Lung (tissue), 12 donors: ENCODE measurements around the gene FAM3A. TPM values are rescaled to one million over a fixed set of nuclear protein-coding genes. Genes with fewer than 3 reads are reported as not detected.

Experiments used
- ATAC-seq: fragments of 200-7000 bp; cut with Tn5 transposase; one replicate; pipeline ENCODE4 v1.9.1; 2020; ENCODE audit warnings: moderate number of reproducible peaks; ENCODE audit not compliant: insufficient read depth, low FRiP score
- DNase-seq, 3 donors: peaks; one replicate each; pipeline ENCODE4 v3.0.0-alpha.2; 2013 to 2017
- H3K27ac ChIP-seq, 2 donors: one replicate each; pipeline ENCODE4 v1.5.1; 2013; ENCODE audit warnings: mild to moderate bottlenecking in 2 of 2, moderate library complexity in 2 of 2, control low read depth in 1 of 2, inconsistent platforms in 1 of 2, low read depth in 1 of 2, low read length in 1 of 2
- H3K27me3 ChIP-seq, 3 donors: one replicate each; pipeline ENCODE4 v1.5.1; 2013; ENCODE audit warnings: low read length in 2 of 3; ENCODE audit not compliant: control insufficient read depth in 3 of 3, insufficient read depth in 3 of 3
- H3K36me3 ChIP-seq, 4 donors: one replicate each; pipeline ENCODE4 v1.5.1; 2013; ENCODE audit warnings: low read length in 4 of 4, mild to moderate bottlenecking in 1 of 4, moderate library complexity in 1 of 4; ENCODE audit not compliant: control insufficient read depth in 4 of 4, insufficient read depth in 4 of 4
- H3K4me1 ChIP-seq, 5 donors: one replicate each; pipeline ENCODE4 v1.5.1; 2013; ENCODE audit warnings: low read length in 5 of 5, mild to moderate bottlenecking in 2 of 5, moderate library complexity in 1 of 5; ENCODE audit not compliant: control insufficient read depth in 5 of 5, insufficient read depth in 5 of 5
- H3K4me3 ChIP-seq: one replicate; pipeline ENCODE4 v1.5.1; 2013; ENCODE audit warnings: mild to moderate bottlenecking, control low read depth, moderate library complexity
- H3K9ac ChIP-seq, 2 donors: one replicate each; pipeline ENCODE4 v1.5.1; 2013; ENCODE audit warnings: low read length in 2 of 2, control low read depth in 1 of 2; ENCODE audit not compliant: insufficient read depth in 1 of 2
- H3K9me3 ChIP-seq, 4 donors: one replicate each; pipeline ENCODE4 v1.5.1; 2013; ENCODE audit warnings: low read length in 3 of 4, mild to moderate bottlenecking in 1 of 4, moderate library complexity in 1 of 4; ENCODE audit not compliant: control insufficient read depth in 4 of 4, insufficient read depth in 3 of 4
- WGBS, 2 donors: extraction: QIAGEN DNeasy Blood & Tissue Kit; methylation state at CpG; one replicate each; pipeline ENCODE4 v1.1.7; 2013; 5-methylcytosine and 5-hydroxymethylcytosine counted together
- polyA plus RNA-seq, 2 donors: library from polyadenylated mRNA; stranded (reverse); fragments of 200-250 nt; gene quantifications; one replicate each; pipeline ENCODE4 v1.2.1, GENCODE V29; 2013
- total RNA-seq, 2 donors: library from RNA; depleted of rRNA in 1 of 2; stranded (reverse); fragments of >200 nt in 1 of 2; gene quantifications; one replicate each; pipeline ENCODE4 v1.2.1, GENCODE V29; 2014 to 2021
- TF ChIP-seq, protein P1 (sequence below): IDR thresholded peaks from 2 replicates; pipeline ENCODE4 v1.5.1; 2012; ENCODE audit warnings: mild to moderate bottlenecking; ENCODE audit errors: control extremely low read depth, extremely low read depth
- donor health status: control.
- donor health status: control.
- donor health status: Bipolar disorder and iron deficiency.
- donor health status: healthy.
- donor health status: DM: yes; HTN: yes; CAD: no.

FAM3A gene
- total and polyA plus RNA-seq, 4 donors: 21.5 to 61.2 (median 46.2) TPM

GRCh38 chrX:154467556-154467955, 48.5 kb downstream of the FAM3A start:
- Histone ChIP-seq H3K4me1 (no peaks in the 10 kb centered on the region), H3K27me3 (no peaks in the 10 kb centered on the region), H3K4me3 (no peak overlapping the region), H3K27ac (no peak overlapping the region), H3K9me3 (peaks cover 0 to 7% (median 0%) of the 10 kb centered on the region in 4 donors), H3K36me3 (peaks cover 3 to 42% (median 9%) of the 10 kb centered on the region in 4 donors), H3K9ac (no peak overlapping the region)
- DNase-seq (no peak), ATAC-seq (no peak)
- 95 to 100% methylated on average over 4 to 21 of the region's 21 CpGs for WGBS, 2 donors
- TF ChIP-seq, protein P1, sequence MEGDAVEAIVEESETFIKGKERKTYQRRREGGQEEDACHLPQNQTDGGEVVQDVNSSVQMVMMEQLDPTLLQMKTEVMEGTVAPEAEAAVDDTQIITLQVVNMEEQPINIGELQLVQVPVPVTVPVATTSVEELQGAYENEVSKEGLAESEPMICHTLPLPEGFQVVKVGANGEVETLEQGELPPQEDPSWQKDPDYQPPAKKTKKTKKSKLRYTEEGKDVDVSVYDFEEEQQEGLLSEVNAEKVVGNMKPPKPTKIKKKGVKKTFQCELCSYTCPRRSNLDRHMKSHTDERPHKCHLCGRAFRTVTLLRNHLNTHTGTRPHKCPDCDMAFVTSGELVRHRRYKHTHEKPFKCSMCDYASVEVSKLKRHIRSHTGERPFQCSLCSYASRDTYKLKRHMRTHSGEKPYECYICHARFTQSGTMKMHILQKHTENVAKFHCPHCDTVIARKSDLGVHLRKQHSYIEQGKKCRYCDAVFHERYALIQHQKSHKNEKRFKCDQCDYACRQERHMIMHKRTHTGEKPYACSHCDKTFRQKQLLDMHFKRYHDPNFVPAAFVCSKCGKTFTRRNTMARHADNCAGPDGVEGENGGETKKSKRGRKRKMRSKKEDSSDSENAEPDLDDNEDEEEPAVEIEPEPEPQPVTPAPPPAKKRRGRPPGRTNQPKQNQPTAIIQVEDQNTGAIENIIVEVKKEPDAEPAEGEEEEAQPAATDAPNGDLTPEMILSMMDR: no peak

GRCh38 chrX:154466907-154467306, 49.1 kb downstream of the FAM3A start:
- Histone ChIP-seq H3K9me3 (peaks cover 0 to 7% (median 0%) of the 10 kb centered on the region in 4 donors), H3K36me3 (peaks cover 4 to 39% (median 10%) of the 10 kb centered on the region in 4 donors), H3K4me1 (no peaks in the 10 kb centered on the region), H3K27ac (no peak overlapping the region), H3K4me3 (no peak overlapping the region), H3K9ac (no peak overlapping the region), H3K27me3 (no peaks in the 10 kb centered on the region)
- WGBS, 2 donors: 94 to 100% methylated on average over 7 to 15 of the region's 15 CpGs
- ATAC-seq: no peak
- TF ChIP-seq, protein P1: no peak
- DNase-seq: no peak

- Histone ChIP-seq H3K27me3 (no peaks in the 10 kb centered on the region), H3K27ac (no peak overlapping the region), H3K4me1 (no peaks in the 10 kb centered on the region), H3K36me3 (peaks cover 2 to 32% (median 6%) of the 10 kb centered on the region in 4 donors), H3K9me3 (peaks cover 0 to 7% (median 0%) of the 10 kb centered on the region in 4 donors), H3K4me3 (no peak overlapping the region), H3K9ac (no peak overlapping the region)
- WGBS, 2 donors: 93% methylated on average over 16 to 32 of the region's 32 CpGs
- ATAC-seq (no peak), DNase-seq (no peak)
- TF ChIP-seq, protein P1: no peak
These were observed 50.0 kb downstream of the FAM3A start for GRCh38 chrX:154466036-154466435.

- Histone ChIP-seq H3K4me3 (no peak overlapping the region), H3K27ac (no peak overlapping the region), H3K9me3 (peaks cover 0 to 7% (median 0%) of the 10 kb centered on the region in 4 donors), H3K27me3 (no peaks in the 10 kb centered on the region), H3K36me3 (peaks cover 2 to 30% (median 7%) of the 10 kb centered on the region in 4 donors), H3K4me1 (no peaks in the 10 kb centered on the region), H3K9ac (no peak overlapping the region)
- DNase-seq (no peak), ATAC-seq (no peak)
- WGBS, 2 donors: 92 to 93% methylated on average over 9 to 14 of the region's 14 CpGs
- TF ChIP-seq, protein P1: no peak
These were observed 50.4 kb downstream of the FAM3A start for GRCh38 chrX:154465601-154466000.
